ENCODE measurements around the gene SMYD4.
"Not testable (repeated sequence)": the region's sequence is repeated elsewhere in the genome, so short reads cannot be mapped to it uniquely, and the experiment has no call there.

Gene SMYD4

DNA sequence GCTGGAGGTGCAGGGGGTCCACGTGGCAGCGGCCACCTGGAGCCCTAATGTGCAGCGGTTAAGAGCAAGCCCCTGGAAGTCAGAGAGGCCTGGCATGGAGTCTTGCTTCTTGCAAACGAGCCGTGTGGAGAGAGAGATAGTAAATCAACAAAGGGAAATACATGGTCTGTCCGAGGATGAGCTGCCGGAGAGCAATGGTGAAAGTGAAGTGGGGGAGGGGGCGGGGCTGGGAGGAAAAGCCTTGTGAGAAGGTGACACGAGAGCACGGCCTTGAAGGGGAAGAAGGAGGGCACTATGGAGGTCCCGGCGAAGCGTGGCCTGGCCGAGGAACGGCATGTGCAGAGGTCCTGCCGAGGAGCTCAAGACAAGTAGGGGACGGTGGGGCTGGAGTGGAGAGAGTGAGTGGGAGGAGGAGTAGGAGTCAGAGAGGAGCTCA lies 73.9 kb downstream of the SMYD4 start:
- no peak for DNase-seq (ENCODE audit: low read depth in 2 of 2)

DNA sequence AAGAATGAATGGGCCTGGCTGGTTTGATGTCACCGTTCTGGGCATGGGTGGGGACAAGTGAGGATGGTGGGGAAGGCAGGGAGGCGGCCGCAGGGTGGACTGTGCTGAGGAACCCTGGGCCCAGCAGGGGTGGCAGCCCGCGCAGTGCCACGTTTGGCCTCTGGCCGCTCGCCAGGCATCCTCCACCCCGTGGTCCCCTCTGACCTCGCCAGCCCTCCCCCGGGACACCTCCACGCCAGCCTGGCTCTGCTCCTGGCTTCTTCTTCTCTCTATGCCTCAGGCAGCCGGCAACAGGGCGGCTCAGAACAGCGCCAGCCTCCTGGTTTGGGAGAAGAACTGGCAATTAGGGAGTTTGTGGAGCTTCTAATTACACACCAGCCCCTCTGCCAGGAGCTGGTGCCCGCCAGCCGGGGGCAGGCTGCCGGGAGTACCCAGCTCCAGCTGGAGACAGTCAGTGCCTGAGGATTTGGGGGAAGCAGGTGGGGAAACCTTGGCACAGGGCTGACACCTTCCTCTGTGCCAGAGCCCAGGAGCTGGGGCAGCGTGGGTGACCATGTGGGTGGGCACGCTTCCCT lies 74.4 kb downstream of the SMYD4 start:
- DNase-seq (ENCODE audit: low read depth in 2 of 2), result no peak

DNA sequence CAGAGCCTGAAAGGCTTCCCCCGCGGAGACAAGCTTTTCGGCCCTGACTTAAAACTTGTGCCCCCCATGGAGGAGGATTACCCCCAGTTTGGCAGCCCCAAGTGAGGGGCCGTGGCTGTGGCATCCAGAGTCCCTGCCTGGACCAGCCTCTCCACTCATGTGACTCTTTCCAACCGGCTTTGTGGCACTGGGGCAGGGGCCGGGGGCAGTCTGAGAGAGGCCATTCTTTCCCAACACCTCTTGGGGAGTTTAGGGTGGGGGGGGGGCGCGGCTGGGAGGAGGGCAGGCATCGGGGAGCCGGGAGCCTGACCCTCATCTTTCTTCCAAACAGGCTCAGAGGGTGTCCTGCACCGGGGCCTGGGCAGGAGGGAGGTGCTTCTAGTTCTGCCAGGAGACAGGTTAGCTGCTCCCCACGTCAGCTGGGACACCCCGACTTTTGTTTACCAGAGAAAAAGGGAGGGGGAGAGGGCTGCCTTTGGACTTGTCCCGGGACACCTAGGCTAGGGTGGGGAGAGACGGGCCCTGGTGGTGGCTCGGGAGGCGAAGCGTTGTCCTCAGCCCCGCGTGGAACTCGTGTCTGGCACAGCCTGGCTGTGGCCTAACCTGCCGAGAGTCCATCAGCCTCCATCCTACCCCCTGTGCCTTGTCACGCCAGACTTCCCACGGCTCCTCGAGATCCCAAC lies 75.1 kb downstream of the SMYD4 start:
- DNase-seq (ENCODE audit: low read depth in 2 of 2), result no peak

DNA sequence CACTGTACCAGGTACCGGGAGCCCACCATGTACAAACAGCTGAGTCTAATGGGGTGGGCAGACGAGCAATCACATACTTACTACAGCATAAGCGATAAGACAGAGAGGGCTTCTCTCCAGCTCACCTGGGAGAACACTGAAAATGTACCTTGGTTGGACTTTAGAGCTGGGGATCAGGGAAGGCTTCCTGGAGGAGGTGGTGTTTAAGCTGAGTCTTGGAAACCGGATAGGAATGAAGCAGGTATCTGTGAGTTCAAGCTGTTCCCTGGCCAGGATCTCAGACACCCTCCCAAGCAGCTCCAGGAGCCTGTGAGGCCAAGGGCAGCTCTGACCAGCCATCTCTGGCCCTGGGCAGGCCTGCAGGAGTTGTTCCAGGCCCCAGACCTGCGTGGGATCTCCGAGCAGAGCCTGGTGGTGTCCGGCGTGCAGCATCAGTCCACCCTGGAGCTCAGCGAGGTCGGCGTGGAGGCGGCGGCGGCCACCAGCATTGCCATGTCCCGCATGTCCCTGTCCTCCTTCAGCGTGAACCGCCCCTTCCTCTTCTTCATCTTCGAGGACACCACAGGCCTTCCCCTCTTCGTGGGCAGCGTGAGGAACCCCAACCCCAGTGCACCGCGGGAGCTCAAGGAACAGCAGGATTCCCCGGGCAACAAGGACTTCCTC lies 75.8 kb downstream of the SMYD4 start:
- DNase-seq (ENCODE audit: low read depth in 2 of 2), result no peak

DNA sequence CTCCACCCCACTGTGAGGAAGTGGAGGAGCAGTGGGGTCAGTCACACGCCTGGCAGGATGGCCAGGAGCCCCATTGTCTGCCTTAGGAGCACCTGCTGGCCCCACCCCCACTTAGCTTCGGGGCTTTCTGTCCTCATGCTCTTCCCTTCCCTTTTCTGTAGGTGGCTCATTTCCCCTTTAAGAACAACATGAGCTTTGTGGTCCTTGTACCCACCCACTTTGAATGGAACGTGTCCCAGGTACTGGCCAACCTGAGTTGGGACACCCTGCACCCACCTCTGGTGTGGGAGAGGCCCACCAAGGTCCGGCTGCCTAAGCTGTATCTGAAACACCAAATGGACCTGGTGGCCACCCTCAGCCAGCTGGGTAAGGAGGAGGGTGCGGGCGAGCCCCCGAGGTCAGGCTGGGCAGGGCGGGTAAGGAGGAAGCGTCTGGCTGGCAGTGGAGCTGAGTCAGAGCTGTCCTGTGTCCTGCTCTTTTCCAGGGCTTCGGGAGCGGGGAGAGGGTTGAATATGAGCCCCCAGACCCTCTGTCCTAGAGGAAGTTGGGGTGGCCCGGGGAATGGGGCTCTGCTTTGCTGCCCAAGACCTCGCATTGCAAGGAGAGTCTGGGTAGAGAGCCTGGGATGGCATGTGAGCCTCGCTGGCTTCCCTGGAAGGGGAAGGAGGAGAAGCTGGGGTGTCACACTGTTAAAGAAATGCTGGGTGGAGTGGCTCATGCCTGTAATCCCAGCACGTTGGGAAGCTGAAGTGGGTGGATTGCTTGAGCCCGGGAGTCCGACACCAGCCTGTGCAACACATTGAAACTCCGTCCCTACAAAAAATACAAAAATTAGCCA lies 77.1 kb downstream of the SMYD4 start:
- no peak for DNase-seq (ENCODE audit: low read depth in 2 of 2)

DNA sequence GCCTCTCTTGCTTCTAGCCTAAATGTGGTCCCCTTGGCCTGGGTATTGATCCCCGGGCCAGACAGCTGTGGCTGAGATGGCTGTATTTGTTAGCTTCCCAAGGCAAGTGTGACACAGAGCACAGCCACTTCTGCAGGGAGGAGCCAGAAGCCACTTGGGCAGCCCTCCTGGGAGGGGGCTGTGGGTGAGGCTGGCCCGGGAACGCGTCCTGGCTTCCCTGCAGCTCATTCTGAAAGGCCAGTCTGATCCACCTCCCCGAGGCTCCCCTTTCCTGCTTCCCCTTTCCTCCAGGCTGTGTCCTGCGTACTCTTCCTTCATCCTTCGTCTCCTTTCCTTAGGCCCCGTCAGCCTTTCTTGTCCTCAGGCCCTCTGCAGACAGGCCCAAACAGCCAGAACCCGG lies 79.1 kb downstream of the SMYD4 start:
- no peak for DNase-seq (ENCODE audit: low read depth in 2 of 2)

DNA sequence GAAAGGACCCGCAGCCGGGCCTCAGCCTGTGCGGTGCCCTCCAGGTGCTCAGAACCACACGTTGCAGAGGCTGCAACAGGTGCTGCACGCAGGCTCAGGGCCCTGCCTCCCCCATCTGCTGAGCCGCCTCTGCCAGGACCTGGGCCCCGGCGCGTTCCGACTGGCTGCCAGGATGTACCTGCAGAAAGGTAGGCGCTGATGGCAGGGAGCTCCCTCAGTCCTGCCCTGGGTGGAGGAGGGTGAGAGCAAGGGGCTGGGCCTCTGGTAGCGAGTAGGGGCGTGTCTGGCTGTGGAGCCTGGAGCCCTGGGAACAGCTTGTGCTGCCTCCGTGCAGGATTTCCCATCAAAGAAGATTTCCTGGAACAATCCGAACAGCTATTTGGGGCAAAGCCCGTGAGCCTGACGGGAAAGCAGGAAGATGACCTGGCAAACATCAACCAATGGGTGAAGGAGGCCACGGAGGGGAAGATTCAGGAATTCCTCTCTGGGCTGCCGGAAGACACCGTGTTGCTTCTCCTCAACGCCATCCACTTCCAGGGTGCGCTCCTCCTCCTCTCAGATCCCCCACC lies 82.6 kb downstream of the SMYD4 start:
- DNase-seq (ENCODE audit: low read depth in 2 of 2), result no peak

DNA sequence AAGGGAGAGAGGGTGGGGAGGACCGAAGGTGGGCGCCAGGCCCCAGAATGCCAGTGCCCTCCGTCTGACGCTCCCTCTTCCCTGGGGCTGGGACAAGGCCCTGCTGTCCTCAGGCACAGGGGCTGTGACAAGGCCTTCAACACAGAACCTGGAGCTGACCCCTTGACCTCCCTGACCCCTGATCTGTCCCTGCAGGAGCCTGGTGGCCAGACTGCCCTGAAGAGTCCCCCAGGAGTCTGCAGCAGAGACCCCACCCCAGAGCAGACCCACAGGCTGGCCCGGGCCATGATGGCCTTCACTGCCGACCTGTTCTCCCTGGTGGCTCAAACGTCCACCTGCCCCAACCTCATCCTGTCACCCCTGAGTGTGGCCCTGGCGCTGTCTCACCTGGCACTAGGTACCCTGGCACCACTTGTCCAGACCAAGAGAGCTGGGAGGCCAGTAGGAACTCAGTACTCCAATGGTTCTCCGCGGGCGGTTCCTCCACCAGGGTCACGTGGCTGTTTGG lies 84.1 kb downstream of the SMYD4 start:
- DNase-seq (ENCODE audit: low read depth in 2 of 2), result no peak

DNA sequence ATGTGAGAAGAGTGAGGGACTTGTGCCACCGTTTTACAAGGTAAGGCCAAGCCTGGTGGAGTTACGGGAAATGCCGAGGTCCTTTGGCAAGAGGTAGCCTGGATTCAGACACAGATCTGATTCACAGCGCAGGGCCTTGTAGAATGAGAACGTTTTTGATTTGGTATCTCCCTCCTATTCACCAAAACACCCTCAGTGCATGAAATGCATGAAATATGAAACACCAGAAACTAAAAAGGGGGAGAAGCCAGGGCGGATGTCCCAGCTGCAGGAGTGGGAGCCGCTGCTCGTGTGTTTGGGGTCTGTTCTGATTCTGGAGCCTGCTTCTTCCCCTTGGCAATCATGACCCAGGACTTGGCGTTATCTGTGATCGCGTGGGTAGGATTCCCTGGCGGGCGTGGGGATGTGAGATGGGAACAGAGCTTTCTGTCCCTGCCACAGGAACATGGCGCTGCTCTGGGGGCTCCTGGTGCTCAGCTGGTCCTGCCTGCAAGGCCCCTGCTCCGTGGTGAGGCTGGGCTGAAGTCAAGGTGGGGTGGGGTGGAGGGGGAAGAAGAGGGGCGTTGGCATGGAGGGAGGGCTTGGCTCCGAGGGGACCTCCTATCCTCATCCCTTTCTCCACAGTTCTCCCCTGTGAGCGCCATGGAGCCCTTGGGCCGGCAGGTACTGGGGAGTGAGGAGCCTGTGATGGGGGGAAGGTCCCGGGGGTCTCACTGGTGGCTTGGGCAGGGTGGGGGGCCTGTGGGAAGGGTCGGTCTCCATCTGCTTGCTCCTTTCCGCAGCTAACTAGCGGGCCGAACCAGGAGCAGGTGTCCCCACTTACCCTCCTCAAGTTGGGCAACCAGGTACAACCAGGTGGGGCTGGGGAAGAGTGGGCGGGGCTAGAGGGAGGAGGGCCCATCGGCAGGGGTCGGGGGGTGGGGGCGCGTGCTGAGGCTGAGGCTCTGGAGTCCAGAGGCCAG lies 84.9 kb downstream of the SMYD4 start:
- no peak for DNase-seq (ENCODE audit: low read depth in 2 of 2)

DNA sequence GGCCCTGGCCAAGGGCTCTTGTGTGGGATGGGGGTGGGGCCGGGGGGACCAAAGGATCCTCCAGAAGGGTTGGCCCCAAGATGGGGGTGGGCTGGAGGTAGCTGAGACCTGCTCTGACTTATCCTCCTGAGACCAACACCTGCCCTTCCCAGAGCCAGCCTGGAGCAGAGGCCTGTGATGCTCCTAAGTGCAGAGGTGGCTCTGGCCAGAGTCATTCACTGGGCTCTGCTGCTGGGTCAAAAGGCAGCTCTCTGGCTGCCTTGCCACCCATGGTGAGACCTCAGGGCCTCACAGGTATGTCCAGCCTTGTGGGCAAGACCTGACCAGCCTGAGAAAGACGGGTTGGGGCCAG lies 86.6 kb downstream of the SMYD4 start:
- no peak for DNase-seq (ENCODE audit: low read depth in 2 of 2)

DNA sequence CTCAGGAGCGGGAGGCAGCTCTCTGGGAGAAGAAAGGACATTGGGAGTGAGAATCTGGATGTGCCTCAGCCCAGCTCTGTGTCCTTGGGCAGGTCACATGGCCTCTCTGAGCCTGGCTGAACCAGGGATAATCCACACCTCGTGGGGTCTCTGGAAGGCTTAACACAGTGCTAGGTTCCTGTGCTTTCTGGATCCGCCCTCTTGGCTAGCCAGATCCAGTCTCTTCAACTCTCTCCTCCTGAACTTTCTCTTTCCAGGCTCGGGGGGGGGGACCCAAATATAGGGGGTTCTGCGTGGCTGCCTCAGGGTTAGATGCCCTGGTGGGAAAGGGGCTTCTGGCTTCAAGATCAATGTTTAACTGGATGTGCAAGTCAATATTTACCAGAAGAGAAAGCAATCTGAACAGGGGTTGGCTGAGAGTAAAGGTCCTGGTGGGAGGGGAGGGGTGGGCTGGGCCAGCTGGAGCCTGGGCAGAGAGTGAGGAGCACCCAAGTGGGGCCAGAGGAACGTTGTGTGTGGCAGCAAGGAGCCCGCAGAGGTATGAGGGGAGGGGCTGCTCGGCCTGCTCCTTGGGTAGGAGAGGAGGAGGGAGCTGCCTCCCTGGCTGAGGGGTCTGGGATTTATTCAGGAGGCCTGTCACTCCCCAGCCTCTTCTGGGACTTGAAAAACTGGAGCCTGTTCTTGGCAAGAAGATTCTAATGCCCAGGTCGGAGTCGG lies 87.2 kb downstream of the SMYD4 start, which contains the start of gene SERPINF2:
SERPINF2 (plus strand) TSS at position 501 of the 717 bp plus-strand sequence. CDS start 2,125 bp downstream, outside the sequence.
- no peak for DNase-seq (ENCODE audit: low read depth in 2 of 2)

DNA sequence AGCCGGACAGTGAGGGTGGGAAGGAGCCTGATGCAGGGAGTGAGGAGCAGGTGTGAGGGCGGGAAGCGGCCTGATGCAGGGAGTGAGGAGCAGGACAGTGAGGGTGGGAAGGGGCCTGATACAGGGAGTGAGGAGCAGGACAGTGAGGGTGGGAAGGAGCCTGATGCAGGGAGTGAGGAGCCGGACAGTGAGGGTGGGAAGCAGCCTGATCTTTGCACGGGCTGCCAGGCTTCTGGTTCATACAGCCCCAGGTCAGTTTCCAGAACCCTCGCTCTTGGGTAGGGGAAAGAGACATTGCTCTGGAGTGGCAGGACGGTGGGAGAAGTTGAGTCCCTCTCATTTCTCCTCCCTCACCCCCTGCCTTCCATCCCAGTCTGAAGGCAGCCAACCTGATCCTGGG lies 87.8 kb downstream of the SMYD4 start:
- DNase-seq (ENCODE audit: low read depth in 2 of 2), result not testable (repeated sequence)

DNA sequence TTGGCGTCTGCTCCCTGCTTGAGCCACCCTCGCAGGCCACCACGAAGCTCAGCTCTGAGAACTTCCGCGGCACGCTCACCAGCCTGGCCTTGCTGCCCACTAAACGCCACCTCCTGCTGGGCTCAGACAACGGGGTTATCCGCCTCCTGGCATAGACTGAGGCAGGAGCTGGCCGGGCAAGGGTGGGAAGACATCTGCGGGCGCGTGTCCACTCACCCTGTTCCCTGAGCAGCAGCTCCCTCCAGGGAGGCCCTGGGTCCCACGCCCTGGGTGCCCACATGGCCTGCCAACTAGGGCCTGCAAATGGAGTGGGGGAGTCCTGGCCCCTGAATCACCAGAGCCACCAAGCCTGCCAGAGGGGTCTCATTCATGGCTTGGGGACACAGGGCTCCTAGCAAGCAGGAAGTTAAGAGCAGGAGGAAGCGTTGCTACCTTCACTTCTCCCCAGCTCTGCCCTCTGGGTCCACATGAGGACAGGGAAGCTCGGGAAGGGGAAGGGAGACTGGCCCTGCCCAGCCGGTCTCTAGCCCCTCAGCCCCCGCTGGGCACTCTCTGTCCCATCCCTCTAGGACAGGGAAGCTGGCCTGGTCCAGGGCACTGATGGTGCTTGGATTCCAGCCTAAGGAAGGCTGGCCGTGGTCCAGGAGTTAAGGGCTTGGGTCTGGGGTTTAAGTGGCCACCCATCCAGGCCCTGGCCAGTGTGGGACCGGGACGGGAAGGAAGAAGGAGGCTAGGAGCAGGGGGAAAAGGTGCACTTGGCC lies 92.0 kb downstream of the SMYD4 start:
- DNase-seq (ENCODE audit: low read depth in 2 of 2), result no peak

DNA sequence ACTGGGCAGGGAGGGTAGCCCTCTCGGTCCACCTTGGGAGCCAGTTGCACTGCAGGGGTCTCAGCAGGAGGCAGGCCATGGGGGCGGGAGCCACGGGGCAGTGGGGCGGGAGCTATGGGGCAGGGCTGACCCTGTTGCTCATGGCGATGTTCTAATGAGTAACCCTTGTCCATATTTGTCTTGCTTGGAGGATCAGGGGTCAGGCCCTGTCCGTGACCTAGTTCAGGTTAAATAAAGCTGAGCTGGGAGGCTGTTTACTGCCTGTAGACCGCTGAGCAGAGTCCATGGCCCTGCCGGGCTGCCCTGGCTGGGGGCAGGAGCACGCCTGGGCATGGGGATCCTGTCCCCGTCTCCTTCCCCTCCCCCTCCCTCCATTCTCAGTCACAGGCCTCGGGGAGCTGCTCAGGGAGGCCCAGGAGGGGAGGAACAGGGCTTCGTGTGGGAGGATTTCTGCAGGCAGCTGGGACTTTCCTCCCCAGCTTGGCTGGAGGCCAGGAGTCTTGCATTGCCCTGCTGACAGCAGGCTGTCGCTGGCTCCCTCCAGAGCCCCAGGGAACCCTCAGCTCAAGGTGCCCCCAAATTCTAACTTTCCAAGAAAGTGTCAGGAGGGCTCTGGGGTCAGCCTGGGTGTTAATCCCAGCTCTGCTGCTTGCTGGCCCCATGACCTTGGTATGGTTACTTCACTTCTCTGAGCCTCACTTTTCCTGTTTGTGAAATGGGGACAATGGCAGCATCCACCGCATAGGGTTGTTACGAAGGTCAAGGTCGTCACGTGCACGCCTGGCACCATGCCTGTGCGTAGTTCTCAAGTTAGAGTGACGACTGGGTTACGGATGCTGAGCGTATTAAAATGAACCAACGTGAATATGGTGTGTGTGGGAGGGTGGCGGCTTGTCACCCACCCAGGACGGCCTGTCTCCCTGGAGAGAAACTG lies 93.1 kb downstream of the SMYD4 start:
- no peak for DNase-seq (ENCODE audit: low read depth in 2 of 2)

DNA sequence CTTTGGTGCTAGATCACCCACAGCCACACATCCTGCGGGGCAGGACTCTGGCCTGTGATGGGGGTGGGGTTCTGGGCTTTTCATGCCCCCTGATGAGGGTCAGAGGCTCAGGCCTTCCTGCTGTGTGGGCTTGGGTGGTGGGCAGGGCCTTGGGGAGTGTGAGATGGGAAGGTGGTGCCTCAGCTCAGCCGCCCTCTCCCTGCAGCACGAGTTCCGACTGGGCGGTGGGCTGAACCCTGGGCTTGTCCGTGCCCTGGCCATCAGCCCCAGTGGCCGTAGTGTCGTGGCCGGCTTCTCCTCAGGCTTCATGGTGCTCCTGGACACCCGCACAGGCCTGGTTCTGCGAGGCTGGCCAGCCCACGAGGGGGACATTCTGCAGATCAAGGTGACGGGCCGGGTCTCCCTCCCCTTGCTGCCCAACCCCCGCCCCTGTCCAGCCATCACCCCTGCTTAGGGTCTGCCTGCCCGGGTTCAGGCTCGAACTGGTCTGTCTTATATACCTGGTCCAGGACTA lies 93.8 kb downstream of the SMYD4 start:
- no peak for DNase-seq (ENCODE audit: low read depth in 2 of 2)

DNA sequence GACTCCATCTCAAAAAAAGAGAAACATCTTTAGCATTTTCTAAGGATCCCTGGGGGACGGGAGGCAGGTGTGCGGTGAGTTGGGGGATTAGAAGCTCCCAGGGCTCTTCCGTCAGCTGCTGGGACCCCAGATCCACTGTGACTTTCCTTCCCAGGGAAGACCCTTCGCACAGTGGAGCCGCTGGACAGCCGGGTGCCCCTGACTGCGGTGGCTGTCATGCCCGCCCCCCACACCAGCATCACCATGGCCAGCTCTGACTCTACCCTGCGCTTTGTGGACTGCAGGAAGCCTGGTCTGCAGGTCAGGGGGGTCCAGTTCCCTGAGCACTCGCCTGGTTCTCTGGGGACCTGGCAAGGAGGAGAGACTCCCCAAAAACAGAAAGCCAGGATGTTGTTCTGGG lies 94.3 kb downstream of the SMYD4 start:
- no peak for DNase-seq (ENCODE audit: low read depth in 2 of 2)

DNA sequence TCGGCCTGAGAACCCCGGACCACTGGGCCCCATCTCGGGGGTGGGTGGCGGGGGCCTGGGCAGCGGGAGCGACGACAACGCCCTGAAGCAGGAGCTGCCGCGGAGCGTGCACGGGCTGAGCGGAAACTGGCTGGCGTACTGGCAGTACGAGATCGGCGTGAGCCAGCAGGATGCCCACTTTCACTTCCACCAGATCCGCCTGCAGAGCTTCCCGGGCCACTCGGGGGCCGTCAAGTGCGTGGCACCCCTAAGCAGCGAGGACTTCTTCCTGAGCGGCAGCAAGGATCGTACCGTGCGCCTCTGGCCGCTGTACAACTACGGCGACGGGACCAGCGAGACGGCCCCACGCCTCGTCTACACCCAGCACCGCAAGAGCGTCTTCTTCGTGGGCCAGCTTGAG lies 95.9 kb downstream of the SMYD4 start:
- no peak for DNase-seq (ENCODE audit: low read depth in 2 of 2)

DNA sequence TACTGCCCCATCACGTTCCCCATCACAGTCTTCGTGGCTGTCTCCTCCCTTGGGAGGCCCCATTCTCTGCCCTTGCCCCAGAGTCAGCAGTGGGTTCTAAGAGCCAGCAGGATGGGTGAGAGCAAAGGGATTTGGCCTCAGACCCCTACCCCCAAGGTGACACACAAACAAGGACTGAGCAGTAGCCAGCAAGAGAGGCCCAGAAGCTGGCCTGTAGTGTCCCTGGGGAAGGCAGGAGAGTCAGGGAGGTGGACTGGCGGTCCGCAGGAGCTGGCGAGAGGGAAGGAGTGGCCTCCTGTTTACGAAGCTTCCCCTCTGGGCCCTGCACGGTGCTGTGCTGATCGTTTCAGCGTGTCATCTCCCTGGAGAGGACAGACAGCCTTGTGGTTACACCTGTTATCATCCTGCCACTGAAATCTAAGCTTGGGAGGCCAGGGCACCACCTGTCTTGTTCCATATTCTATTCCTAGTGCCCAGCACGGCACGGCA lies 96.8 kb downstream of the SMYD4 start:
- no peak for DNase-seq (ENCODE audit: low read depth in 2 of 2)

Data from stimulated activated CD8-positive, alpha-beta memory T cell treated with anti-CD3 and anti-CD28 coated beads, Interleukin-15, amount 100 ng/mL, for 4 hours (primary cell).